Esophagus muscularis mucosa (tissue), 4 donors: Measurements from ENCODE around the gene CYS1.

Experiments used
- CTCF ChIP-seq, 3 experiments: fragments of 200-600 bp in 2 of 3; fragments of 450-650 bp in 1 of 3; sonication (generic) in 2 of 3; IDR thresholded peaks; one replicate each; pipeline ENCODE4 v1.5.1; 2017 to 2019; ENCODE audit warnings: antibody characterized with exemption in 3 of 3, mild to moderate bottlenecking in 2 of 3, moderate library complexity in 1 of 3
- EP300 ChIP-seq: sonication (generic); formaldehyde crosslinking; IDR thresholded peaks from one replicate; pipeline ENCODE4 v1.6.1; 2017; ENCODE audit warnings: antibody characterized with exemption
- POLR2A ChIP-seq: fragments of 450-650 bp; IDR thresholded peaks from one replicate; pipeline ENCODE4 v1.6.1; 2017; ENCODE audit warnings: antibody characterized with exemption, moderate library complexity, mild to moderate bottlenecking, low read depth

GRCh38 chr2:10012963-10013461, 67.2 kb downstream of the CYS1 start:
- TF ChIP-seq CTCF (IDR thresholded peaks at IDR 0.05) (no peak), POLR2A (no peak), EP300 (no peak)
